Testis (tissue), 2 donors: ENCODE results near the gene POLD3.

Experiments
- CTCF ChIP-seq, 3 experiments: fragments of 450-650 bp in 2 of 3; fragments of 200-600 bp in 1 of 3; sonication (generic) in 1 of 3; IDR thresholded peaks; one replicate each; pipeline ENCODE4 v1.5.1; 2016 to 2019; ENCODE audit warnings: antibody characterized with exemption in 3 of 3, mild to moderate bottlenecking in 2 of 3, moderate library complexity in 1 of 3
- POLR2A ChIP-seq: fragments of 450-650 bp; IDR thresholded peaks from one replicate; pipeline ENCODE4 v1.6.1; 2017; ENCODE audit warnings: antibody characterized with exemption, mild to moderate bottlenecking, moderate library complexity

GRCh38 chr11:74672332-74672955 lies 80.1 kb downstream of the POLD3 start:
- TF ChIP-seq POLR2A (no peak), CTCF (IDR thresholded peaks at IDR 0.05) (no peak)
